ENCODE results near the gene BLACAT1.

BLACAT1 gene

DNA sequence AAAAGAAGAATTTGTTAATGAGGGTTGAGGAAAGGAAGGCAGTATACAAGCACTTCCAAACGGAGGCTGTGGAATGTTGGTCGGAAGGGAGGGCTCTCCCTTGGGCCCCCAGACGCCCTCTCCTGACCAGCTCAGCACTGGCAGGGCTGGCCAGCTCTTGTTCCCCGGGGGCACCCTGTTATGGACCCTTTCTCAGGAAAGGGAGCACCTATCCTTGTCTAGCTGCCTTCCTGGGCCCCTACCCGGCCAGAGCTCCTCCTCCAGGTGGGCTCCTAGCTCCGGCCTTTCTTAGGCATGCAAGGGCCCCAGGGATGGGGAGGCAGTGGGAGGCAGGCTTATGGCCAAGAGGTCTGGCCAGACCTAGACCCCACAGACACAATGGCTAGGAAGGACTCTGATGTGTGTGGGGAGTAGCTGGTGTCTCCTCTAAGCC, 926 bp downstream of the BLACAT1 start:
- no peak overlapping the region for H3K4me3 ChIP-seq (ENCODE audit: low read length)
- TF ChIP-seq ZNF274 (IDR thresholded peaks at IDR 0.05; ENCODE audit: low read depth, low read length), result no peak

DNA sequence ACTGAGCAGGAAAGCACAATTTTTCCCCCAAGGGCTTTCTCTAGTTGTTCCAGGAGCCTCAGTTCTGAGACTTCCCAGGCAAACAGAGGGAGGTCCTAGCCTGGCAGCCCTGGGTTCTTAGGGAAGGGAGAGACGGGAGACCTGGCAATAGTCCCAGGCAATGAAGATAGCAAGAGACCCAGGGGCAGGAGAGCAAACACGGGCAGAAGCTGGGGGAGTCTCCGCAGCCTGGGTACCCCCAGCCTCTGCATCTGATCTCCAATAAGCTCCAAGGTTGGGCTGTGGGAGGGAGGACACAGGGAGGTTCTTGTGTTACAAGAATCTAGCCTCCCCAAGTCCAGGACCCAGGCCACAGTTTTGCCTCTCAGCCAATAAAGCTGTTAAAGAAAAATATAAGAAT, 2.4 kb downstream of the BLACAT1 start:
- H3K4me3 ChIP-seq (ENCODE audit: low read length), result no peak overlapping the region
- TF ChIP-seq ZNF274 (IDR thresholded peaks at IDR 0.05; ENCODE audit: low read depth, low read length), result no peak

DNA sequence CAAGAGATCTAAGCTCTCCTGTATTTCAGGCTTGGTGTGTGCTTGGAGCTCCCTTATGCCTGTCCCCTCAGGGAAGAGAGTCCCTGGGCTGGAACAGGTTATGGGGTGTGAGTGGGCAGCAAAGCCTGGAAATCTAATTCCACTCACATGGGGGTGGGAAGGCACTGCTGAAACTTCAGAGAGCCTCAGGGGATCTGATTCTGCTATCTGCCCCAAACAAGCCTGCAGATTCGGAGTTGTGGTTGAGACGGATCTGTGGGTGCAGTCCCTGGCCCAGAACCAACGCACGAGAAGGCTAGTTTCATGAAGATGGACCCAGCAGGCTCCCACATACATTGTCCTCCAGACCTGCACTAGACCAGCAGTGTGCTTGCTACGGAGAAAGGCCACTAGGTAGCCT, 2.9 kb downstream of the BLACAT1 start:
- no peak overlapping the region for H3K4me3 ChIP-seq (ENCODE audit: low read length)
- TF ChIP-seq ZNF274 (IDR thresholded peaks at IDR 0.05; ENCODE audit: low read depth, low read length), result no peak

DNA sequence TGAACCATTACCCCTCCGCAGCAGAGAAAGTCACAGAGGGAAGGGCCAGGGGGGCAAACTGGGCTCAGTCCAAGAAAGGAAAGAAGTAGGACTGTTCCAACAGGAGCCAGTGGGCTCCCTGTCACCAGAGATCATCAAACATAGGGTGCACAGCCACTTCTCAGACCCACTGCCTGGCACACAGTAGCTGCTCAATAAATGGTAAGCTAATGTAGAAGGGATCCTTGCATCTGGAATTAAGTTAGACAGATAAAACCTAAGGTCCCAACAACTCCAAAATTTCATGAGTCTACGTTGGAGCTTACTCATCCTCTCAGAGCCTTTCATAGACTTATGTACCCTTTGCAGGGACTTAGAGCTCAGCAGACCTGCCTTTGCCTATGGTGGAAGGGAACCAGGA, 3.5 kb downstream of the BLACAT1 start:
- H3K4me3 ChIP-seq (ENCODE audit: low read length), result no peak overlapping the region
- no peak for TF ChIP-seq ZNF274 (IDR thresholded peaks at IDR 0.05; ENCODE audit: low read depth, low read length)

DNA sequence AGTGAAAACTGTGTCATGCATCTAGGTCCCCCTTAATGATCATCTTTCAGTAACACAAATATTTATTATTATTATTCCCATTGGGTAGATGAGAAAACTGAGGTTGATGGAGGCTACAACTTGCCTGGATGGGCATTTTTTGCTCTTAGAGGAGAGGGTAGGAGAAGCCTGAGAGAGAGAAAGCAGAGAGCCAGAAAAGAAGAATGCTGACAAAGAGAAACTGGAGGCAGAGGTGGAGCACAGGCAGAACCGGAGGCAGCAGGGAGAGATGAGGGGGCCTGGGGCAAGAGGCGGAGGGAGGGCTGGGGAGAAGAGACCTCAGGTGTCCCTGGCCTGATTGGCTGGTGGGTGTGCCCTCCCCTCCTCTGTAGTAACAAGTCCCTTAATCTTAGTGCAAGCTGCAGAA, 4.1 kb downstream of the BLACAT1 start:
- H3K4me3 ChIP-seq (ENCODE audit: low read length), result no peak overlapping the region
- TF ChIP-seq ZNF274 (IDR thresholded peaks at IDR 0.05; ENCODE audit: low read depth, low read length), result no peak

DNA sequence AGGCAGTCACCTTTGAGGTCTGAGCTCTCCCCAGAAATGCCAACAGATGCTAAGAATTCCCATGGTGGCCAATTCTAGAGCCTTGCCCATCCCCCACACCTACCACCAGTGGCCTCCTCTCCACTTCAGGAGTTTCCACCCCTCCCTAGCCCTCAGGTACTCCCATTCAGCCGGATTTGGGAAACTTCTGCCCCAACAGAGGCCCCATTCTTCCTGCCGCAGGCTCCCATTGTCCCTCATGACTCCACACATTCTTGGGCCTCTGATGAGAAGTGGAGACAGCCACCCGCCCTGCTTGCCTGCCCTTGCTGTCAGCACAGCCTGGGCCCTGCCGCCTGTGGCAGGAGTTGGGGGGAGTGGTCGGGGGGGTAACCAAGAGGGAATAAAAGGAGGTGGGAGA, 4.6 kb downstream of the BLACAT1 start:
- no peak for TF ChIP-seq ZNF274 (IDR thresholded peaks at IDR 0.05; ENCODE audit: low read depth, low read length)
- no peak overlapping the region for H3K4me3 ChIP-seq (ENCODE audit: low read length)

DNA sequence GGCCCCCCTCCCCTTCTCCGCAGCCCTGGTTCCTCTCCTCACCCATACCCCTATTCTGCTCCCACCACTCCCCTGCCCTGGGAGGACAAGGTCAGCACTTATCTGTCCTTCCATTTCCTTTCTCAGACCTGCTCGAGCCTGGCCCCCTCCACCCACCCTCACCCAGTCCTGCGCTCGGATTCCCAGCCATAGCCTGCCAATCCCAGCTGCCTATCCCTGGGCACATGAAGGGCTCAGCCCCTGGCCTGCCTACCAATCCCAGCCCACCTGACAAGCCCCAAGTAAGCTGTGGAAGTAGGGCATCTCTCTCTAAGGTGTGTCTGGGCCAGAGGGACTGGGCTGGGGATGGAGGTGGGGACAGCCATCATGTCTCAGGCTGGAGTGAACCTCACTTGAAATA, 5.4 kb downstream of the BLACAT1 start:
- no peak overlapping the region for H3K4me3 ChIP-seq (ENCODE audit: low read length)

DNA sequence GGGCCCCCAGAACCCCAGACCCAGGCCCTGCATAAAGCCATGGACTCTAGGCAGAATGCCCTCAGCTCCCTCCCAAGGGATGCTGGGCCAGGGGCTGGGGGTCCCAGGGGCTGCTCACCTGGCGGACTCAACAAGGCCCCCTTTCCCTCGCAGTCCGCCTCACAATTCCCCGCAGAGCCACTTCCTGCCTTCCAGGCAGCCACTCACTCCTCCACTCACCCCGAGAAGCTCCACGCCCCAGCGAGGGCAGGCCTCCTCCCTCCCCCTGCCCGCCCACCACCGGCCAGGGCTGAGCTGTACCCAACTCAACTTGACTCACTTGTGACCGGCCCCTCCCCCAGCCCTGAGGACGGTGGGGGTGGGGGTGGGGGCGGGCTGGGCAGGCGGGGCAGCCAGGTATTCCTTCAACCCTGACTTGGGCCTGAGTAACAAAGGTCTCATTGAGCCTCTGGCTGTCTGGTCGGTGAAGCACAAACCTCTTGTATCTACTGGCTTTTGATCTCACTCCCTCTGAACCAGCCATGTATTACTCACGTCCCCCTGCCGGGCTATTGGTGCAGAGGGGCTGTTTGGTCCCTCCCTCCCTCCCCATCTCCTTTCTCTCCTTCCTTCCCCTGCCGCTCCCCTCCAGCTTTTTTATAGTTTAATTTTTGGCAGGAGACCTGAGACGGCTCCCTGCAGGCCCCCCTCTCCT, 5.9 kb downstream of the BLACAT1 start:
- TF ChIP-seq ZNF274 (IDR thresholded peaks at IDR 0.05; ENCODE audit: low read depth, low read length), result no peak
- no peak overlapping the region for H3K4me3 ChIP-seq (ENCODE audit: low read length)

More for the DNA sequence above, 5.4 kb downstream of the BLACAT1 start:
- no peak for TF ChIP-seq ZNF274 (IDR thresholded peaks at IDR 0.05; ENCODE audit: low read depth, low read length)

DNA sequence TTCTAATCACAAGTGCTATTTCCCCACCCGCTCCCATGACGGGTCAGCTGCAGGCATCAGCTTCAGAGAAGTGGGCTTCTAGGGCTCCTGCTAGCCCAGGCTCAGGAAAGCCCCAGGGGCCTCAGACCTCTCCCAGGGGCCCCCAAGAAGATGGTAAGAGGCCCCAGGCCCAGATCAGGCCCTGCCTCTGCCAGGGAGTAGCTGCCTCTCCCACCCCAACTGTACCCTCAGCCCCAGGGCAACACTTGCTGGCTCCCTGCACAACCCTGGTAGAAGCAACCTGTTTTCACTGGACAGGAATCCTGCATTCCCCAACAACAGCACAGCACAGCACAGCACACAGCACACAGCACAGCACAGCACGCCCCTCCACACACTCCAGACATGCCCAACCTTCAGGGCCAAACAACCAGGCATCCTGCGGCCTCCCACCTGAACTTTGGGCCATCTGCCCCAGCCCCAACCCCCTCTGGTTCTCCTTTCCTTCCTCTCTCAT, 6.5 kb downstream of the BLACAT1 start:
- TF ChIP-seq ZNF274 (IDR thresholded peaks at IDR 0.05; ENCODE audit: low read depth, low read length), result no peak
- no peak overlapping the region for H3K4me3 ChIP-seq (ENCODE audit: low read length)

DNA sequence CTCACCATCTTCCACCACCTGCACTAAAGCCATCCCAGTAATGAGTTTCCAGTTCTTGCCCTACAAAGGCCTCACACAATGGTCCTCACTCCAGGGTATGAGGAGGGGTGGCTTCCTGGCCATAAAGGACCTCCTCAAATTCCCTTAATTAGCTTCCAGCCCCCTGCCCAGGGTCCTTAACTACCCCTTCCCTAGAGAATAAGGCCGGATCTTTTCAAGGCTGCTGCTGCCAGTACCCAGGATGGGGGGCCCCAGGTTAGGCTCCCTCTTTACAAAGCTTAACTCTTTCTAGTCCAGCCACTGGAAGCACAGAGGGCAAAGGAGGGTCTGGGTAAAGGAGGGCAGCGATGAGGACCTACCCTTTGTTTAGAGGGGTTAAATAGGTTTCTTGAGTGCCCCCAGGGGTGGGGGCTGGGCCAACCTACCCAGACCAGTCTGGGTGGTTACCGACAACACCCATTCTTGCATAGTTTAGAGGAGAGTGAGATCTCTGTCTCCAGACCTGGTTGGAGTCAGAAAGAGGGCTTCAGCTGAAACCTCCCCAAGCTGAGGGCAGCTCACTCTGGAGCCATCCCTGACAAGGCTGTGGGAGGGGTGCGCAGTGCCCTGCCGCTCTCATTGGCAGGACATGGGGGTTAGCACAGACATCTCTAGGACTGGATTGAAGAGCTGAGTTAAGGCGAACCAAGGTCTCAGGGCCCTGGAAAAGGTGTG, 7.1 kb downstream of the BLACAT1 start:
- H3K4me3 ChIP-seq (ENCODE audit: low read length), result no peak overlapping the region
- TF ChIP-seq ZNF274 (IDR thresholded peaks at IDR 0.05; ENCODE audit: low read depth, low read length), result no peak

DNA sequence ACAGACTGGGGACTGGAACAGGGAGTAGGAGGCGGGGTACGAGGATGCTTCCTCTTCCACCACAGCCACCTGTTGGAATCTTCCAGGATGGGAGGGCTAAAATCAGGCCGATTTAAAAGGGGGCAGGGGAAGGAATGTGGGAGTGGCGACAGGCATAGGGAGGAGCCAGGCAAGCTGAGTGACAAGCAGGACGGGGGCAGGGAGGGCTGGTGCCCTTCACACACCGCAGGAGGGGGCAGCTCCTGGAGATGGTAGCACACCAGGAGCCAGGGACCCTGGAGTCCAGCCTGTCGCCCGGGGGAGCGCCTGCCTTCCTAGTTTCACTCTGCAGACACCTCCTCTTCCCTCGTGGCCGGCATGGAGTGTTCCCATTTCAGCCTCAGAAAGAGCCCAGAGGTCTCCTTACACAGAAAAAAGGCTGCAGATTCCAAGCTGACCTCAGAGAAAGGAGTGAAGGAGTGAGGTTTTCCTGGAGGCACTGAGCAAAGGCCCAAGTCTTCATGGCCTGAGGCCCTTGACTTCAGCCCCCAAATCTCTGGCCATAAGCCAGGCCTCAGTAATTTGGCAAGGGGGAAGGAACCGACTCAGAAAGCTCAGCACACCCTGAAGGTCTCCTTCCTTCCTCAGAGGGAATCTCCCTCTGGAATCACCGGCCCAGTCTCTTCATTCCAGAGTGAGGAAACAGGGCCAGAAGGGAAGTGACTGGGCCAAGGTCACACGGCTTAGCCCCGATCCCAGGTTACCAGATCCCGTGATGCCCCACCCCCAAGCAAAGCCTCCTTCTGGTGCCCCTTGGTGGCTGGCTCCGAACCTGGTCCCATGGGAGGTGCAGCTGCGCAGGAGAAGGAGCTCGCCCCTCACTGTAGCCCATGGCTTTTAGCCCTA, 8.1 kb downstream of the BLACAT1 start:
- H3K4me3 ChIP-seq (ENCODE audit: low read length), result no peak overlapping the region
- TF ChIP-seq ZNF274 (IDR thresholded peaks at IDR 0.05; ENCODE audit: low read depth, low read length), result no peak

DNA sequence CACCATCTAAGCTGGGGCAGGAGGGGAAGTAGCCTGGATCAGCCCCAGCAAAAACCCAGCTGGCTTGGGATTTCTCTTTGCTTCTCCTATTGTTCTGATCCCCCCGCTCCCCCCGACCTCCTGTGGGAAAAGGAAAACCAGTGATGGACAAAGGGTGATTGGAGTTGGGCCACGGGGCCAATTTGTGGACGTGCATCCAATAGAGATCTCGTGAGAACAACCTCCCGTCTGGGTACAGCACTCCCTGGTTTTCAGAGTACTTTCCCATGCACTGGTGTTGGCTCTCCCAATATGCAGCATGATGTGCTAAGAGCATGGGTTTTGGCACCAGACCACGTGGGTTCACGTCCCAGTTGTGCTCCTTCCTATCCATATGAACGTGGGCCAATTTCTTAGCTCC, 9.0 kb downstream of the BLACAT1 start:
- no peak for TF ChIP-seq ZNF274 (IDR thresholded peaks at IDR 0.05; ENCODE audit: low read depth, low read length)
- no peak overlapping the region for H3K4me3 ChIP-seq (ENCODE audit: low read length)

DNA sequence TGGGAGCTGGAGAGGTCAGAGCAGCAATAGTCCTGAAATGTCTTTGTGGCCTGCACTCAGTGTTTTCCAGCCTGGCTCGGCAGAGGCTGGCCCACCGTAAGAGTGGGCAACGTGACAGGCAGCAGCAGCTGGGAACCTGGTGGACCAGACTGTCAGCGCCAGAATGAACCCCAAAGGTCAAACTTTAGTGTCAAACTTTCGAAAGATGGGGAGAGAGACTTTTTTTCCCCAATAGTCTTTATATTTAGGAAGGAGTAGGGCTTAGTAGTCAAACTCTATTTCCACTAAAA, 10.3 kb downstream of the BLACAT1 start:
- no peak overlapping the region for H3K4me3 ChIP-seq (ENCODE audit: low read length)
- TF ChIP-seq ZNF274 (IDR thresholded peaks at IDR 0.05; ENCODE audit: low read depth, low read length), result no peak

DNA sequence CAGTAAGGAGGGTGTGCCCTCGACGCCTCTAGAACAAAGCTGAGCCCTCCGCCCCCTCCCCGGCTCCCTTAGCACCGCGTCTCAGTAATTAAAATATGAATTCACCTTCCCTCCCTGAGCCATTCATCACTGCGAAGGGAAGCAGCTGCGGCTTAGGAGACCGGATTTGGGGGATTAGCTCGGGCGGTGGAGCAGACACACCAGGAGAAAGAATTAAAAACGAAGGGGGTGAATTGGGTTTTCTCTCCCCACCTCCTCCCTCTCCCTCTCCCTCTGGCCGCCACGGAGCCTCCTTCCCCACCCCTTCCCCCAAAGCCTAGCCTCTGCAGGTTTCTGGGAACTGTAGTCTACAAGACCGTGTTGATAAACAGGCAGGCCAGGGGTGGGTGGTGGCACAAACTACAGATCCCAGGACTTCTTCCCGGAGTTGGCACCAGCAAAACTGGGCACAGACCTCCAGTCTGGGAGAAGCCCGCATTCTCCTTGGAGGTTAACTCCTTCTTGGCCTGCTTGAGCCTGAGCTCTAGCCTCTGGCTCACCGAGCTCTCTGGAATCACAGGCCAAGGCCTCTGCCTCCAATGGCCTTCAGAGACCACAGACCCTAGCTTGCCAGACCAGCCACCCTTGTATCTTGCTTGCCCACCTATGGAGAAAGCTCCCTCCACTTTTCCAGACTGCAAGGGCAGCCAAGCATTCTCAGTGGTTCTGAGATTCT, 10.8 kb downstream of the BLACAT1 start:
- no peak overlapping the region for H3K4me3 ChIP-seq (ENCODE audit: low read length)
- no peak for TF ChIP-seq ZNF274 (IDR thresholded peaks at IDR 0.05; ENCODE audit: low read depth, low read length)

Data from GM08714 (cell line).